Measurements from ENCODE around the gene CCKAR. TPM values are rescaled to one million over a fixed set of nuclear protein-coding genes. Genes with fewer than 3 reads are reported as not detected.
A peak's percentile ranks its signal among the peaks of the same experiment; 100 is the strongest.

The CCKAR gene
- total RNA-seq, 1 donor from 2014 or later, result not detected

- Histone ChIP-seq H3K4me1 (ENCODE audit: insufficient read depth, low read length) (peaks cover 3% of the 10 kb centered on the region), H2AFZ (ENCODE audit: low read depth, low read length) (peak overlapping the region; percentile 42), H4K20me1 (ENCODE audit: insufficient read depth, low read length) (no peaks in the 10 kb centered on the region), H3K79me2 (ENCODE audit: insufficient read depth, low read length) (no peaks in the 10 kb centered on the region), H3K9me3 (ENCODE audit: insufficient read depth, low read depth, low read length) (no peaks in the 10 kb centered on the region), H3K27me3 (ENCODE audit: insufficient read depth, low read length) (peaks cover 19% of the 10 kb centered on the region), H3K4me2 (ENCODE audit: low read length) (peak overlapping the region; percentile 50), H3K27ac (ENCODE audit: low read depth, low read length) (no peak overlapping the region), H3K9ac (ENCODE audit: low read length) (no peak overlapping the region), H3K4me3 (ENCODE audit: insufficient read depth, low read depth, low read length) (no peak overlapping the region), H3K36me3 (ENCODE audit: insufficient read depth, low read length) (no peaks in the 10 kb centered on the region)
- DNase-seq (ENCODE audit: low read depth), result no peak
- Mint-ChIP-seq H3K27ac (ENCODE audit: unreplicated experiment) (no peak overlapping the region), H3K36me3 (ENCODE audit: low read depth, unreplicated experiment) (no peaks in the 10 kb centered on the region), H3K9me3 (ENCODE audit: unreplicated experiment) (peaks cover 2% of the 10 kb centered on the region), H3K4me3 (ENCODE audit: unreplicated experiment) (no peak overlapping the region), H3K4me1 (ENCODE audit: low read depth, unreplicated experiment) (no peaks in the 10 kb centered on the region), H3K27me3 (ENCODE audit: low read depth, unreplicated experiment) (peaks cover 24% of the 10 kb centered on the region)
- no peak for TF ChIP-seq CTCF (IDR thresholded peaks at IDR 0.05; ENCODE audit: insufficient read depth, low read depth, low read length)
- TF ChIP-seq EZH2 (IDR thresholded peaks at IDR 0.05; ENCODE audit: insufficient read depth, low read length), result no peak
- FAIRE-seq, result no peak
Measured at GRCh38 chr4:26489101-26489985, 941 bp downstream of the CCKAR start.

- Mint-ChIP-seq H3K4me1 (ENCODE audit: low read depth, unreplicated experiment) (peaks cover 3% of the 10 kb centered on the region), H3K36me3 (ENCODE audit: low read depth, unreplicated experiment) (peaks cover 2% of the 10 kb centered on the region), H3K27ac (ENCODE audit: unreplicated experiment) (no peak overlapping the region), H3K27me3 (ENCODE audit: low read depth, unreplicated experiment) (peaks cover 17% of the 10 kb centered on the region), H3K4me3 (ENCODE audit: unreplicated experiment) (no peak overlapping the region), H3K9me3 (ENCODE audit: unreplicated experiment) (no peaks in the 10 kb centered on the region)
- Histone ChIP-seq H3K4me3 (ENCODE audit: insufficient read depth, low read depth, low read length) (no peak overlapping the region), H4K20me1 (ENCODE audit: insufficient read depth, low read length) (no peaks in the 10 kb centered on the region), H3K4me1 (ENCODE audit: insufficient read depth, low read length) (peaks cover 3% of the 10 kb centered on the region), H3K9me3 (ENCODE audit: insufficient read depth, low read depth, low read length) (no peaks in the 10 kb centered on the region), H3K79me2 (ENCODE audit: insufficient read depth, low read length) (no peaks in the 10 kb centered on the region), H3K4me2 (ENCODE audit: low read length) (no peak overlapping the region), H3K27ac (ENCODE audit: low read depth, low read length) (no peak overlapping the region), H3K36me3 (ENCODE audit: insufficient read depth, low read length) (no peaks in the 10 kb centered on the region), H2AFZ (ENCODE audit: low read depth, low read length) (no peak overlapping the region), H3K9ac (ENCODE audit: low read length) (no peak overlapping the region), H3K27me3 (ENCODE audit: insufficient read depth, low read length) (peaks cover 13% of the 10 kb centered on the region)
- no peak for FAIRE-seq
- TF ChIP-seq CTCF (IDR thresholded peaks at IDR 0.05; ENCODE audit: insufficient read depth, low read depth, low read length) (no peak), EZH2 (IDR thresholded peaks at IDR 0.05; ENCODE audit: insufficient read depth, low read length) (no peak)
- DNase-seq (ENCODE audit: low read depth), result no peak
Measured at GRCh38 chr4:26485684-26486083, 4.6 kb downstream of the CCKAR start.

GRCh38 chr4:26484516-26484915 is 5.8 kb downstream of the CCKAR start:
- Mint-ChIP-seq H3K36me3 (ENCODE audit: low read depth, unreplicated experiment) (peaks cover 2% of the 10 kb centered on the region), H3K4me1 (ENCODE audit: low read depth, unreplicated experiment) (peaks cover 3% of the 10 kb centered on the region), H3K4me3 (ENCODE audit: unreplicated experiment) (no peak overlapping the region), H3K9me3 (ENCODE audit: unreplicated experiment) (no peaks in the 10 kb centered on the region), H3K27me3 (ENCODE audit: low read depth, unreplicated experiment) (peaks cover 12% of the 10 kb centered on the region), H3K27ac (ENCODE audit: unreplicated experiment) (no peak overlapping the region)
- Histone ChIP-seq H3K4me1 (ENCODE audit: insufficient read depth, low read length) (peaks cover 3% of the 10 kb centered on the region), H3K36me3 (ENCODE audit: insufficient read depth, low read length) (no peaks in the 10 kb centered on the region), H3K9me3 (ENCODE audit: insufficient read depth, low read depth, low read length) (no peaks in the 10 kb centered on the region), H2AFZ (ENCODE audit: low read depth, low read length) (no peak overlapping the region), H3K79me2 (ENCODE audit: insufficient read depth, low read length) (no peaks in the 10 kb centered on the region), H3K27me3 (ENCODE audit: insufficient read depth, low read length) (peaks cover 10% of the 10 kb centered on the region), H3K9ac (ENCODE audit: low read length) (no peak overlapping the region), H3K4me2 (ENCODE audit: low read length) (no peak overlapping the region), H3K4me3 (ENCODE audit: insufficient read depth, low read depth, low read length) (no peak overlapping the region), H3K27ac (ENCODE audit: low read depth, low read length) (no peak overlapping the region), H4K20me1 (ENCODE audit: insufficient read depth, low read length) (no peaks in the 10 kb centered on the region)
- no peak for DNase-seq (ENCODE audit: low read depth)
- TF ChIP-seq CTCF (IDR thresholded peaks at IDR 0.05; ENCODE audit: insufficient read depth, low read depth, low read length) (no peak), EZH2 (IDR thresholded peaks at IDR 0.05; ENCODE audit: insufficient read depth, low read length) (no peak)
- no peak for FAIRE-seq

All from astrocyte (in vitro differentiated cells and primary cell).